Amniotic epithelial cell (primary cell): ENCODE results near the gene HYAL1.

Experiments
- DNase-seq: peaks from one replicate; pipeline ENCODE4 v3.0.0-alpha.2; 2010; ENCODE audit warnings: low read depth

HYAL1 gene

GRCh38 chr3:50334339-50335075 is 31.1 kb upstream of the HYAL1 start:
- DNase-seq, result no peak

- peak; percentile 38 for DNase-seq
These were observed 30.5 kb upstream of the HYAL1 start for GRCh38 chr3:50333744-50334328.

- no peak for DNase-seq
These were observed 28.1 kb upstream of the HYAL1 start for GRCh38 chr3:50331364-50331907.

DNA sequence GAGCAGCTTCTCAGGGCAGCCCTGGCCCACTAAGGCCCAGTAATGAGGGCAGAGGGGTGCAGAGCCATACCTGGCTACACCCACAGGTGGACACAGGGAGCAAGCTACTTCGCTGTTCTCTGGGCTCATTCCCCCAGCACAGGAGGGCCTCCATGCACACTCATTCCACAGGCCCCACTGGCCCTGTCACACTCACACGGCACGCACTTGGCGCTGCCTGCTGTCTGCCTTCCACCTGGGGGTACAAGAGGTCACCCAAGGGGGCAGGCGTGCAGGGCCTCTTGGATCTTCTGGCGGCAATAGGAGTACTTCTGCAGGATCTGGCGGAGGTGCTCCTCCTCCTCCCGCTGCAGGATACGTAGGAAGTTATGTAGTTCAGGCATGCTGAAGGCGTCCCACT is 27.0 kb upstream of the HYAL1 start:
- no peak for DNase-seq

DNA sequence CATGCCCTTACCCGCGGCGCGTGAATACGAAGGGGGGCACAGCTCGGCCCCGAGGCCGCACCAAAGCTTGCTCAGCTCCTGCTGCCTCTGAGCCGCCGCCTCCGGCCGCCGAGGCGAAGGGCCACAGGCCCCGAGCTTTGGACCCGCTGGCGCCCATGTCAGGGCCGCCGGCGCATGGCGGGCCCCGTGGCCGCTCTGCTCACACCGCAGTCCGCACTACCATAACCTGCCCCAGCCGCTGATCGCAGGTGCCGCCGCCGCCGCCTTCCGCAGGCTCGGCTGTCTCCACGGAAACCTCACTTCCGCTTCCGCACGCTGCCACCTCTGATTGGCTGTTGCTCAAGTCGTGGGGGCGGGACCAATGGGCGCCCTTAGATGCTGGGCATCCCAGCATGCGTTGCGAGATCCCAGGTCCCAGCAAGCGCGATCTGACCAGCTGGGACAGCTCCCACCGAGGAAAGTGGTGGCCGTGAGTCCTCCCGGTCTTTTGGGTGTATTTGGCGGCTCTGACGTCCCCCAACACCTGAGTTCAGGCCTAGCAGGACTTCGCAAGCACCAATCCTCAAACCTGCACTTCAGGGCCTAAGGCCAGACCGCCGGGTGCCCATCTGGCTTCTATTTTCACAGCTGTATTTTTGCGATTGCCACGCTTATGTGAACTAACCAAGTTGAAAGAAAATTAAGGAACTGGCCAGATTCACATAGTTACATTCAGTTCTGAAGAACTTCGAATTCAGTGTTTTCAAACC is 24.7 kb upstream of the HYAL1 start, which contains the start of gene TUSC2:
Gene TUSC2 (minus strand): TSS at position 281 of the 749 bp plus-strand sequence. CDS start 124 bp downstream, at position 157.
- DNase-seq, result peak; percentile 90

GRCh38 chr3:50327129-50327528 is 23.8 kb upstream of the HYAL1 start:
- no peak for DNase-seq

- DNase-seq, result no peak
These were observed 22.8 kb upstream of the HYAL1 start for GRCh38 chr3:50326182-50326541.

DNA sequence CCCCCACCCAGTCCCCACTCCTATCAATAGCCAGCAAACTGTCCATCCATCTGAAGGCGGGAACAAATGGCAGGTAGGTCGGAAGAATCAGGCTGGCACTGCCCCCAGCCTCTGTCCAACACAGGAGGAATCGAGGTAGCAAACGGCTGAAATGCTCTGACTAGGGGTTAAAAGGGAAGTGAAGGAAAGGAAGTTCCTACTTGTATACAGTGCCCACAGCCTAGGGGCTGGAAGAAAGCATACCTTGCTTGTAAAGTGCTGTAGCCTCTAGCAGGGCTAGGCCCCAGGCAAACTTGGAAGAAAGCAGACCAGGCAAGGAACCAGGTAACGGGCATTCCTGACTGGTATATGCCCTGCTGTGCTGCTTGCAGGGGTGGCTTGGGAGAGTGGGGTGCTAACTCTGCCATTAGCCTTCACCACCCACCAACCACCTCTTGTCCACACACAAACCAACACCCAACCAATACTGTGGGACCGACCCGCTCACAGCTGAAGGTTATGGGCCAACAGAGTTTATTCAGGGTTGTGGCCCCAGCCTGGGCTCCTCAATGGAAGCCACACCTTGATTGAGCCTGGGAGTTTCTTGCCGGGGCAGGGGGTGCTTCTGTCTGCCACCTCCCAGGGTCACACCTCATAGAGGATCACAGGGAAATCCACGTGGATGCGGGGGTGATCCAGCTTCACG is 22.3 kb upstream of the HYAL1 start:
- DNase-seq, result no peak

- no peak for DNase-seq
These were observed 21.7 kb upstream of the HYAL1 start for GRCh38 chr3:50325113-50325480.

- peak; percentile 52 for DNase-seq
These were observed 21.2 kb upstream of the HYAL1 start for GRCh38 chr3:50324351-50325112.

DNA sequence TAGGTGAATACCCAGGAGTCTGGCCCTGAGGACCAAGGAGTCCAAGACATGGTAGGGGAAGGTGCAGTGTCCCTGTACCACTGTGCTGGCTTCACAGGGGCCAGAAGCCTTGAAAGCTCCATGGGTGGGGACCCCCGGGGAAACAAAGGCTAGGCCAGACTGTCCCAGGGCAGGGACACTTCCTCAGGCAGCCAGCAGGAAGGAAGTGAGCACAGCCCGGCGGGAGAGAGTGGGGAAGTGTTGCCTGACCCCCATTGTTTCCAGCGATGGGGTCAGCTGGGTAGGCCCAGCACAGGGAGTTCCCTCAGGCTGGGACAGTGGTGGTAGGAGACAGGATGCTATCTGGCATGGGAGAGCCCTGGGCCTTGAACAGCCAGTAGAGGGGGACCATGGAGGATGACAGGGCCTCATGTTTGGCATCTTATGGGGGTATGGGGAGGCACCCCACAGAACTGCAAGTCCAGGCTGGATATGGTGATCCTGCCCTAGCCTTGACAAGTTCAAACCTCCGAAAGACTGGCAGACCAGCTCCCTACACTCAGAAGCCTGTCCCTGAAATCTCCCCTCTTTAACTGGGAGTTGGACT is 20.3 kb upstream of the HYAL1 start:
- DNase-seq, result no peak

- DNase-seq, result no peak
These were observed 19.8 kb upstream of the HYAL1 start for GRCh38 chr3:50323092-50323600.

- no peak for DNase-seq
These were observed 19.2 kb upstream of the HYAL1 start, which contains the start of gene HYAL2 for GRCh38 chr3:50322386-50323091. HYAL2 (minus strand) TSS chr3:50322745; CDS start chr3:50320489, 2,256 bp downstream.

DNA sequence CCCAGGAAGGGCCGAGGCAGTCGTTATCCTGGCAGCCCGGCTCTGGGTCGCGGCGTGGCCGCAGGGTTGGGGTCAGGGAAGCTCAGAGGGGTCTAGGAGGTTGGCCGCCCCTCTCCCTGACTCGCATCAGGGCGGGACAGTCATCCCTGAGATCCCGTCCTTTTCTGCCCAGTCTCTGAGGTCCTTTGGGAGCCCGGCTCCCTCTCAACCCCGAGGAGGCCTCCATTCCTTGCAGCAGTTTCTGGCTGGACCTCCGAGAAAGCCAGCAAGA is 18.7 kb upstream of the HYAL1 start:
- DNase-seq, result no peak

DNA sequence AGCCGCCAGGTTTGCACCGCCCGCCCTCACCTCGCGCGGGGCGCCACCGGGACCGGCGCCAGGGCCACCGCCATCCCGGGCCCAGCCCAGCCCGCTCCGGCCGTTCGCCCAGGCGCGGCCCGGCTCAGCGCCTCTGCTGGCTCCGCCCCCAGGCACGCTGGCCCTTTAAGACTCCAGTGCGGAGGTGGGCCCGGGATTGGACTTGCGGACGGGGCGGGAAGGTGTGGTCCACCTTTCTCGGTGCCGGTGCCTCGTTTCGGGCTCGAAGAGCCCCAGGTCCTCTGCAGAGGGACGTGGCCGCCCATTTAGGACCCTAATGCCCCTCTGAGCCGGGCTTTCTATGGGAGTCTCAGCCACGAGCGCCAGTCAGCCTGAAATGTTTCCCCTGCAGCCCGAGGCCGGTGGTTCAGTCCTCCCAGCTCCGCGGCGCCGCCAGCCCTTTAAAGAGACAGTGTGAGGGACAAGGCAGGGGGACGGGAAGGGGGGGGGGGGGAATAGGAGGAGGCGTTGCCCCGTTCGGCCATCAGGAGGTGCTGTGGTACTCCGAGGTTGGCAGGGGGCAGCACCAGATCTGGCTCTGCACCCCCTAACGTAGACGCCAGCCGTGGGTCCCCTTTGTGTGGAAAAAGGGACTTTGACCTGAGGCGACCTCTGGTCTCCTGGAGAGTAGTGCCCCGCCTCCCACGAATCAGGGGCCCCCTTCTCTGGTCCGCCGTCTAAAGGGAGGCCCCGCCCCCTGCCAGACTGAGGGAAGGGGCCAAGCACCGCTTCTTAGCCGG is 18.2 kb upstream of the HYAL1 start:
- DNase-seq, result peak; percentile 84

GRCh38 chr3:50320853-50321335 is 17.5 kb upstream of the HYAL1 start:
- peak; percentile 61 for DNase-seq

GRCh38 chr3:50319894-50320625 is 16.7 kb upstream of the HYAL1 start:
- DNase-seq, result no peak

DNA sequence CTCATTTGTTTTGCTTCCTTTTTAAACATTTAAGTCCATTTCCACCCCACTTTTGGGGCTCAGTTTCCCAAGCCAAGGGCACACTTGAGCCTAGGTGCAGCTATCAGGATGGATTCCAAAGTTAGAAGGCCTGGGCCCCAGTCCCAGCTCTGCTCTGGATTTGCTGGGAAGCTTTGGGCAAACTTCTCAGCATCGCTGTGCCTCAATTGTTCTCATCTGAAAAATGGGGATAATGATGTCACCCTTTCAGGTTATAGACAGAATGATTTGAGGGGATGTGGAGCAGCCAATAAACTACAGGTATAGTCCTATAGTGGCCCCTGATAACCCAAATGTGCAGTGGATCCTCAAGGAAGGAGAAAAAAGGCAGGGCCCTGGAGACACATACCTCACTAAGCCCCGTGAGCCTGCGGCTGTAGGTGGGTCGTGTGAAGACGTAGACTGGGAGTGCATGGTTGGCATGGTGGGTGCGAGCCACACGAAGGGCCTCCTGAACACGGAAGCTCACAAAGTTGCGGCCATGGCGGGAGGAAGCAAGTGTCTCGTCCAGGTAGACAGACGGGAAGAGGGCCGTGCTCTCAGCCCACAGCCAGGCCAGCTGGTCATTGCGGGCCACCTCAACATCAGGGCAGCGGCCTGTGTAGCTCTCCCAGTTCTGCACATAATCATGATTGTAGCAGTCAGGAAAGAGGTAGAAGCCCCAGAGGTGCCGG is 16.0 kb upstream of the HYAL1 start:
- DNase-seq, result no peak
